Testis (tissue), 2 donors: Measurements from ENCODE around the gene RAPGEF4.

Experiments used
- CTCF ChIP-seq, 3 experiments: fragments of 450-650 bp in 2 of 3; fragments of 200-600 bp in 1 of 3; sonication (generic) in 1 of 3; IDR thresholded peaks; one replicate each; pipeline ENCODE4 v1.5.1; 2016 to 2019; ENCODE audit warnings: antibody characterized with exemption in 3 of 3, mild to moderate bottlenecking in 2 of 3, moderate library complexity in 1 of 3
- POLR2A ChIP-seq: fragments of 450-650 bp; IDR thresholded peaks from one replicate; pipeline ENCODE4 v1.6.1; 2017; ENCODE audit warnings: antibody characterized with exemption, mild to moderate bottlenecking, moderate library complexity

- TF ChIP-seq CTCF (IDR thresholded peaks at IDR 0.05) (no peak), POLR2A (no peak)
Measured at GRCh38 chr2:172826522-172826921, 90.9 kb downstream of the RAPGEF4 start.
